ENCODE data around the gene ZC3H12D.
A peak's percentile ranks its signal among the peaks of the same experiment; 100 is the strongest.
"Not testable (repeated sequence)": the region's sequence is repeated elsewhere in the genome, so short reads cannot be mapped to it uniquely, and the experiment has no call there.

The ZC3H12D gene

GRCh38 chr6:149484733-149485700 is at the start of gene ZC3H12D:
Gene ZC3H12D, minus strand, starts transcription at chr6:149485014. Its CDS starts 10,471 bp downstream, at chr6:149474543.
- peak; percentile 84 to 92 (median 88) for DNase-seq

GRCh38 chr6:149529650-149530049 is 44.8 kb upstream of the ZC3H12D start:
- DNase-seq = no peak

- no peak for DNase-seq
These were observed 30.7 kb upstream of the ZC3H12D start for GRCh38 chr6:149515494-149515893.

GRCh38 chr6:149513915-149514314 is 29.1 kb upstream of the ZC3H12D start:
- DNase-seq = peak; percentile 69 to 83 (median 80)

- no peak for DNase-seq
These were observed 26.1 kb upstream of the ZC3H12D start for GRCh38 chr6:149510793-149511512.

- no peak for DNase-seq
These were observed 23.7 kb upstream of the ZC3H12D start for GRCh38 chr6:149508485-149508884.

GRCh38 chr6:149503872-149504271 is 19.1 kb upstream of the ZC3H12D start:
- DNase-seq = no peak

- DNase-seq = no peak
These were observed 18.5 kb upstream of the ZC3H12D start for GRCh38 chr6:149503276-149503675.

- no peak for DNase-seq
These were observed 17.0 kb upstream of the ZC3H12D start for GRCh38 chr6:149501768-149502167.

GRCh38 chr6:149501201-149501600 is 16.4 kb upstream of the ZC3H12D start:
- no peak for DNase-seq

GRCh38 chr6:149500096-149500495 is 15.3 kb upstream of the ZC3H12D start:
- DNase-seq = peak; percentile 45 to 73 (median 73)

GRCh38 chr6:149499066-149499465 is 14.3 kb upstream of the ZC3H12D start:
- peak; percentile 71 to 86 (median 85) for DNase-seq

GRCh38 chr6:149497365-149497764 is 12.6 kb upstream of the ZC3H12D start:
- no peak for DNase-seq

GRCh38 chr6:149496597-149496996 is 11.8 kb upstream of the ZC3H12D start:
- DNase-seq = peak; percentile 58 to 72 (median 63)

GRCh38 chr6:149495349-149496016 is 10.7 kb upstream of the ZC3H12D start:
- not testable (repeated sequence) for DNase-seq

GRCh38 chr6:149494810-149495209 is 10.0 kb upstream of the ZC3H12D start:
- peak; percentile 13 to 60 (median 32) for DNase-seq

GRCh38 chr6:149493761-149494320 is 9.0 kb upstream of the ZC3H12D start:
- peak; percentile 31 to 45 (median 41) for DNase-seq

GRCh38 chr6:149492798-149493343 is 8.1 kb upstream of the ZC3H12D start:
- no peak for DNase-seq

- DNase-seq = no peak
These were observed 5.2 kb upstream of the ZC3H12D start for GRCh38 chr6:149489967-149490366.

- DNase-seq = peak in 1 of 3 donors; percentile 53
These were observed 4.0 kb upstream of the ZC3H12D start for GRCh38 chr6:149488815-149489214.

- peak in 2 of 3 donors; percentile 9 to 24 for DNase-seq
These were observed 2.5 kb upstream of the ZC3H12D start for GRCh38 chr6:149487316-149487715.
